ENCODE results near the gene FRG1.
"Not testable (repeated sequence)": the region's sequence is repeated elsewhere in the genome, so short reads cannot be mapped to it uniquely, and the experiment has no call there.

Gene FRG1

DNA sequence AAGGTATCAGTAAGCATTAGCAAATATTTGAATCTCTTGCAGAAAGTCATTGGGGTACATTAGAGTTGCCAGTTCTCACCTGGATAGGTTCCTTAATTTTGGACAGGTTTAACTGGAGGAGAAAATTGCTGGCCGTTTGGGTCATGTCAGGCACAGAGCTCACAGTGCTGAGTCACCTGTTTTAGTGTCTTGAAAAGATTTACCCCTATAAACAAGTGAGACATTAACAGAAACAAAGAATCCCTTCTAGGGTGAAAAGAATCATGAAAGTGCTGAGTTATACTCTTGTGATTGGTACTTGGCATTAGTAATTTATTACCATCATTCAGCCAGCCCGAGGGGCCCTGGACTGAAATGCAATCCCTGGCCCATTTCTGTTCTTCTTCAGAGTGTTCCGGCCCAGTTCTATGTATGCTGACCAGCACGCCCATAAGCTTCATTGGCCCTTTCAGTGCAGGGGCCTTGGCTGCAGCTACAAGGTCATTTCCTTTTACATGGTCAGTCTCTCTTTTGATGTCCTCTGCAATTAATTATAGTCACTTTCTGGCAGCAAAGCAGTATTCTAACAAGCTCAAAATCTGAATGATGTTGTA lies 45.1 kb downstream of the FRG1 start:
- not testable (repeated sequence) for DNase-seq

DNA sequence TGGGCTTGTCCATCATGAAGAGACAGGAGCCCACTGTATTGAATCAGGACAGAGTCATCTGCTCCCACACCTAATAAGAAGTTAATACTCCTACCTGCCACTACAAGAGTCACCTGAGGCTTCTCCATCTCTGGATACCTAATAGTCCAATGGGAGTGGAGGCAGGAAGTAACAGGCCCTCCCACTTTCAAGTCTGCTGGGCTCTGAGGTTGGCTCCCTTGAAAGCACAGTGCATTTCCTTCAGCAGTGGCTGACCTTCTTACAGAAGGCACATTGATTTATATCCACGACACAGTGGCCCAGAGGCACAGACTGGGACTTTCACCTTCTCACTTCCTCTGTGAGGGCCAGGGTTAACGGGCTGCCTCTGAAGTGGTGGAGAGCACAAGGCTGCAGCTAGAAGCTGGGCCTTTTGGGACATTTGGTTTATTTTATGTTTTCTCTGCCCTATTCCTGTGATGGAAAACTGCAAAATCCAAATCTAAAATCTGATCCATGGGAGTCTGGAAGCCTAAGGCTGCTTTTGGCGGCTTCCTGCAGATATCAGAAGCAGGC lies 48.3 kb downstream of the FRG1 start:
- no peak for DNase-seq

DNA sequence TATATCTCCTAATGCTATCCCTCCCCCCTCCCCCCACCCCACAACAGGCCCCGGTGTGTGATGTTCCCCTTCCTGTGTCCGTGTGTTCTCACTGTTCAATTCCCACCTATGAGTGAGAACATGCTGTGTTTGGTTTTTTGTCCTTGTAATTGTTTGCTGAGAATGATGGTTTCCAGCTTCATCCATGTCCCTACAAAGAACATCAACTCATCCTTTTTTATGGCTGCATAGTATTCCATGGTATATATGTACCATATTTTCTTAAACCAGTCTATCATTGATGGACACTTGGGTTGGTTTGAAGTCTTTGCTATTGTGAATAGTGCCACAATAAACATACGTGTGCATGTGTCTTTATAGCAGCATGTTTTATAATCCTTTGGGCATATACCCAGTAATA lies 49.3 kb downstream of the FRG1 start:
- not testable (repeated sequence) for DNase-seq
